K562 (cell line): ENCODE results near the gene CNTN5. TPM values are rescaled to one million over a fixed set of nuclear protein-coding genes. Genes with fewer than 3 reads are reported as not detected.

Experiments
- ATAC-seq: fragments of 200-7000 bp; cut with Tn5 transposase; 3 replicates; pipeline ENCODE4 v1.9.1; 2020; ENCODE audit warnings: moderate library complexity
- BruUV-seq: library from RNA; stranded (reverse); fragments of 400-500 nt; replicated peaks from 2 replicates; lab custom pipeline; 2021; lab: Mats Ljungman, UMichigan
- CTCF ChIA-PET: fragments of 300-600 bp; formaldehyde crosslinking; extraction: SDS; loops from one replicate; lab custom pipeline; 2021; ENCODE audit warnings: low intra/inter-chr PET ratio; lab: Yijun Ruan, JAX
- POLR2A ChIA-PET: fragments of 300-600, 350-650 bp; sonication (Branson Sonifier 250); formaldehyde crosslinking; extraction: SDS; loops from one replicate; lab custom pipeline; 2021; ENCODE audit warnings: antibody characterized with exemption, inconsistent platforms; lab: Yijun Ruan, JAX
- DNase-seq, 4 experiments: peaks; one replicate each; pipeline versions ENCODE4 v3.0.0 to v3.0.0-alpha.2; 2011 to 2018; ENCODE audit warnings: low spot score in 3 of 4, mixed read lengths in 3 of 4; ENCODE audit errors: extremely low read depth in 1 of 4
- FAIRE-seq: peaks from 2 replicates; lab custom pipeline; 2011; peaks lifted over from hg19 to GRCh38; lab: Jason Lieb, UNC
- H2AFZ ChIP-seq: 2 replicates; pipeline ENCODE4 v1.6.0; 2011; ENCODE audit warnings: low read depth, low read length, control low read depth, inconsistent platforms
- H3K27ac ChIP-seq: fragments of 200-600 bp; 3 replicates; pipeline ENCODE4 v1.8.0; 2011; ENCODE audit warnings: low read depth, mild to moderate bottlenecking, control low read depth, inconsistent platforms, low read length, moderate library complexity, mixed read lengths; ENCODE audit errors: extremely low read depth
- H3K27me3 ChIP-seq, 2 experiments: fragments of 300-600 bp in 1 of 2; 2 replicates in 1 of 2; 3 replicates in 1 of 2; pipeline versions ENCODE4 v1.6.0 to v1.8.0; 2011; ENCODE audit warnings: inconsistent platforms in 2 of 2, low read length in 2 of 2, mild to moderate bottlenecking in 1 of 2, mixed read lengths in 1 of 2, moderate library complexity in 1 of 2; ENCODE audit not compliant: control insufficient read depth in 2 of 2, insufficient read depth in 2 of 2
- H3K36me3 ChIP-seq: fragments of 300-600 bp; 3 replicates; pipeline ENCODE4 v1.8.0; 2011; ENCODE audit warnings: mild to moderate bottlenecking, low read length, inconsistent platforms; ENCODE audit not compliant: control insufficient read depth, insufficient read depth
- H3K4me1 ChIP-seq, 2 experiments: fragments of 200-600 bp in 1 of 2; replicated peaks in 1 of 2; 2 replicates in 1 of 2; 3 replicates in 1 of 2; pipeline versions ENCODE4 v1.5.1 to v1.8.0; 2011; ENCODE audit warnings: inconsistent platforms in 2 of 2, low read length in 2 of 2, mild to moderate bottlenecking in 1 of 2, mixed read lengths in 1 of 2, moderate library complexity in 1 of 2; ENCODE audit not compliant: control insufficient read depth in 2 of 2, insufficient read depth in 2 of 2
- H3K4me2 ChIP-seq: 2 replicates; pipeline ENCODE4 v1.6.1; 2011; ENCODE audit warnings: low read length, control low read depth, inconsistent platforms, mixed read lengths; ENCODE audit not compliant: insufficient read depth
- H3K4me3 ChIP-seq: fragments of 200-600 bp; sonication (generic), shearing (Covaris generic); 2 replicates; pipeline ENCODE4 v1.5.1; 2016; ENCODE audit warnings: control low read depth, inconsistent platforms
- H3K79me2 ChIP-seq: fragments of 200-600 bp; 3 replicates; pipeline ENCODE4 v1.8.0; 2011; ENCODE audit warnings: low read length, inconsistent platforms; ENCODE audit not compliant: control insufficient read depth, insufficient read depth
- H3K9ac ChIP-seq, 2 experiments: 2 replicates each; pipeline versions ENCODE4 v1.6.0 to v1.6.1; 2011; ENCODE audit warnings: low read depth in 2 of 2, low read length in 2 of 2, control low read depth in 1 of 2, inconsistent platforms in 1 of 2, mild to moderate bottlenecking in 1 of 2, mixed read lengths in 1 of 2; ENCODE audit not compliant: insufficient read depth in 1 of 2
- H3K9me1 ChIP-seq: one replicate; pipeline ENCODE4 v1.6.0; 2011; ENCODE audit warnings: inconsistent platforms, mild to moderate bottlenecking, low read length, moderate library complexity; ENCODE audit not compliant: control insufficient read depth, insufficient read depth
- H3K9me3 ChIP-seq: replicated peaks from 2 replicates; pipeline ENCODE4 v1.5.1; 2011; ENCODE audit warnings: low read depth, low read length, inconsistent platforms; ENCODE audit not compliant: control insufficient read depth, insufficient read depth
- H4K20me1 ChIP-seq: replicated peaks from 2 replicates; pipeline ENCODE4 v1.6.1; 2011; ENCODE audit warnings: low read length, inconsistent platforms, mixed read lengths; ENCODE audit not compliant: control insufficient read depth, insufficient read depth
- COPS2 ChIP-seq: fragments of 450-650 bp; conservative IDR thresholded peaks from 2 replicates; pipeline ENCODE4 v1.6.1; 2016; ENCODE audit warnings: mild to moderate bottlenecking, moderate library complexity
- ETS2 ChIP-seq: IDR thresholded peaks from 2 replicates; pipeline ENCODE4 v1.6.1; 2016; ENCODE audit warnings: borderline replicate concordance, missing genetic modification characterization, mild to moderate bottlenecking, moderate library complexity, missing compliant biosample characterization; ENCODE audit not compliant: poor library complexity, severe bottlenecking
- HCFC1 ChIP-seq: IDR thresholded peaks from 2 replicates; pipeline ENCODE4 v1.6.1; 2012; ENCODE audit warnings: low read depth, low read length, improper control_type of control experiment
- PBX2 ChIP-seq, 2 experiments: IDR thresholded peaks in 1 of 2; conservative IDR thresholded peaks in 1 of 2; 2 replicates each; pipeline ENCODE4 v1.6.1; 2016; ENCODE audit warnings: low read depth in 2 of 2, mild to moderate bottlenecking in 1 of 2, missing compliant biosample characterization in 1 of 2, missing genetic modification characterization in 1 of 2, moderate library complexity in 1 of 2
- RBM22 ChIP-seq: fragments of 200-400 bp; formaldehyde crosslinking; IDR thresholded peaks from 2 replicates; pipeline ENCODE4 v1.6.1; 2018; ENCODE audit warnings: low read length, low read depth; ENCODE audit not compliant: poor library complexity, severe bottlenecking
- RBM39 ChIP-seq: fragments of 200-400 bp; formaldehyde crosslinking; optimal IDR thresholded peaks from 2 replicates; pipeline ENCODE3; 2018; ENCODE audit warnings: low read depth, low read length
- SIN3B ChIP-seq: fragments of 450-650 bp; IDR thresholded peaks from 2 replicates; pipeline ENCODE4 v1.6.1; 2017; ENCODE audit warnings: low read depth, mild to moderate bottlenecking, moderate library complexity
- TAF1 ChIP-seq: IDR thresholded peaks from 2 replicates; pipeline ENCODE4 v1.6.1; 2011; ENCODE audit warnings: mild to moderate bottlenecking, low read length, moderate library complexity; ENCODE audit not compliant: insufficient read depth, control insufficient read depth, severe bottlenecking; ENCODE audit errors: extremely low read depth
- USF2 ChIP-seq: sonication (generic); formaldehyde crosslinking; IDR thresholded peaks from 2 replicates; pipeline ENCODE4 v1.5.0; 2020; ENCODE audit warnings: missing genetic modification reagents
- ZC3H8 ChIP-seq: fragments of 450-650 bp; IDR thresholded peaks from 2 replicates; pipeline ENCODE4 v1.6.1; 2017
- ZHX1 ChIP-seq: fragments of 150-350 bp; conservative IDR thresholded peaks from 2 replicates; pipeline ENCODE4 v1.6.1; 2014; ENCODE audit warnings: low read length
- ZNF778 ChIP-seq: fragments of 450-650 bp; formaldehyde crosslinking; IDR thresholded peaks from 2 replicates; pipeline ENCODE4 v1.4.0; 2020; ENCODE audit warnings: mild to moderate bottlenecking, moderate library complexity
- ZSCAN32 ChIP-seq: fragments of 450-650 bp; formaldehyde crosslinking; IDR thresholded peaks from 2 replicates; pipeline ENCODE4 v1.4.0; 2020; ENCODE audit warnings: mild to moderate bottlenecking, moderate library complexity
- WGBS: fragments of 100-300 bp; shearing (Covaris generic); methylation state at CpG from one replicate; pipeline ENCODE4 v1.1.6; 2016; ENCODE audit warnings: low coverage, mixed read lengths; ENCODE audit not compliant: insufficient coverage; ENCODE audit errors: missing lambda C conversion rate; 5-methylcytosine and 5-hydroxymethylcytosine counted together
- in situ Hi-C: fragments of 300-500 bp; cut with MboI; formaldehyde crosslinking; loops from 4 replicates; pipeline ENCODE4 v1.15.0; 2018; ENCODE audit warnings: inconsistent platforms, mixed read lengths
- intact Hi-C: fragments of 100-400 bp; cut with micrococcal nuclease; formaldehyde crosslinking; loops from 2 replicates; pipeline ENCODE4 v1.14.2; 2022
- polyA plus RNA-seq, 8 experiments: library from polyadenylated mRNA; depleted of rRNA in 4 of 8; stranded (reverse) in 5 of 8; unstranded in 3 of 8; fragments of >200 nt; fragmentation: Nextera tagmentation in 2 of 8; fragmentation: Illumina TruSeq in 1 of 8; extraction: Ambion mirVana in 2 of 8; extraction: Trizol in 1 of 8; gene quantifications; 2 replicates each; pipeline versions ENCODE4 v1.2.1 to v1.2.3, GENCODE V29; 2011 to 2014; ENCODE audit warnings: inconsistent platforms in 1 of 8, missing spikeins in 1 of 8
- total RNA-seq, 7 experiments: library from RNA; depleted of rRNA in 6 of 7; stranded (reverse); fragments of >200 nt in 6 of 7; fragmentation: Illumina TruSeq in 2 of 7; extraction: Trizol in 2 of 7; gene quantifications; 2 replicates each; pipeline versions ENCODE4 v1.2.1 to v1.2.3, GENCODE V29; 2011 to 2021; ENCODE audit warnings: low replicate concordance in 1 of 7

Gene CNTN5
- total and polyA plus RNA-seq, 9 of the 15 experiments (the other 6 are each of a cell fraction or from before 2014, with no cell fraction given) = 0.03 TPM; not detected in 8

GRCh38 chr11:99535819-99536218 lies 515.1 kb downstream of the CNTN5 start:
- H4K20me1 ChIP-seq = no peaks in the 10 kb centered on the region
- no peaks in the 10 kb centered on the region for H3K4me1 ChIP-seq
- H3K79me2 ChIP-seq = no peaks in the 10 kb centered on the region
- no peaks in the 10 kb centered on the region for H3K9me3 ChIP-seq
- H3K27ac ChIP-seq = no peak overlapping the region
- no peak overlapping the region for H2AFZ ChIP-seq
- ATAC-seq (no peak), FAIRE-seq (no peak), DNase-seq (no peak)
- ChIA-PET POLR2A (no interaction called here), CTCF (no interaction called here)
- no peaks in the 10 kb centered on the region for H3K36me3 ChIP-seq
- no TSS peak for BruUV-seq
- H3K4me3 ChIP-seq = no peak overlapping the region
- no peak overlapping the region for H3K4me2 ChIP-seq
- no peaks in the 10 kb centered on the region for H3K27me3 ChIP-seq
- intact Hi-C loops (no loop called here), in situ Hi-C loops (no loop called here)
- H3K9me1 ChIP-seq = no peaks in the 10 kb centered on the region
- H3K9ac ChIP-seq = no peak overlapping the region
- 0% methylated on average over 2 of the region's 2 CpGs for WGBS
- no peak for TF ChIP-seq ZC3H8
- TF ChIP-seq SIN3B = no peak
- TF ChIP-seq HCFC1 = no peak
- TF ChIP-seq ETS2 (tag) = no peak
- no peak for TF ChIP-seq PBX2 (CRISPR knock-in tag; IDR thresholded peaks at IDR 0.05; ENCODE audit: low read depth)
- no peak for TF ChIP-seq PBX2 (tag; conservative IDR thresholded peaks at IDR 0.05; ENCODE audit: low read depth)
- no peak for TF ChIP-seq COPS2
- no peak for TF ChIP-seq RBM39
- no peak for TF ChIP-seq ZNF778 (CRISPR knock-in tag)
- TF ChIP-seq USF2 = no peak
- no peak for TF ChIP-seq ZHX1
- TF ChIP-seq RBM22 = no peak
- no peak for TF ChIP-seq ZSCAN32
- TF ChIP-seq TAF1 = no peak
